Measurements from ENCODE around the gene SF3B6. TPM values are rescaled to one million over a fixed set of nuclear protein-coding genes. Genes with fewer than 3 reads are reported as not detected.

SF3B6 gene
- total and polyA plus RNA-seq, 2 experiments from 2014 or later, result 140 to 565 TPM

DNA sequence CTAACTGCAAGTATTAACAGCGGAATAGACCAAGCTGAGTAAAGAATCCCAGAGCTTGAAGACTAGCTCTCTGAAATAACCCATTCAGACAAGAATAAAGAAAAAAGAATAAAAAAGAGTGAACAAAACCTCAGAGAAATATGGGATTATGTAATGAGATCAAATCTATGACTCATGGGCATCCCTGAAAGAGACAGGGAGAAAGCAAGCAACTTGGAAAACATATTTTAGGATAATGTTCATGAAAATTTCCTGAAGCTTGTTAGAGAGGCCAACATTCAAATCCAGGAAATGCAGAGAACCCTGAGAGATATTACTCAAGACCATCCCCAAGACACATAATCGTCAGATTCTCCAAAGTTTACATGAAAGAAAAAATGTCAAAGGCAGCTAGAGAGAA lies 29.7 kb upstream of the SF3B6 start:
- Histone ChIP-seq H3K9me2 (ENCODE audit: insufficient read depth) (no peaks in the 10 kb centered on the region), H2AFZ (no peak overlapping the region), H4K20me1 (replicated peaks; ENCODE audit: insufficient read depth) (no peaks in the 10 kb centered on the region), H3K79me2 (replicated peaks; ENCODE audit: insufficient read depth) (no peaks in the 10 kb centered on the region), H3K27me3 (ENCODE audit: insufficient read depth) (no peaks in the 10 kb centered on the region), H3K36me3 (ENCODE audit: insufficient read depth) (no peaks in the 10 kb centered on the region), H3F3A (replicated peaks; ENCODE audit: low read depth) (no peaks in the 10 kb centered on the region), H3K27ac (ENCODE audit: low read depth) (no peak overlapping the region), H3K4me1 (ENCODE audit: insufficient read depth) (no peaks in the 10 kb centered on the region), H3K4me3 (no peak overlapping the region), H3K4me2 (no peak overlapping the region)
- peaks cover 2% of the 10 kb centered on the region for H3K27me3 Mint-ChIP-seq (ENCODE audit: insufficient read depth, low read depth, poor library complexity)
- no peak for TF ChIP-seq JUNB (IDR thresholded peaks at IDR 0.05; ENCODE audit: unreplicated experiment)
- no peak for TF ChIP-seq NANOG (IDR thresholded peaks at IDR 0.05; ENCODE audit: borderline replicate concordance)
- TF ChIP-seq EZH2 (IDR thresholded peaks at IDR 0.05; ENCODE audit: low read depth, unreplicated experiment), result no peak
- TF ChIP-seq CREB1 (CRISPR knock-in tag; IDR thresholded peaks at IDR 0.05; ENCODE audit: low read depth), result no peak
- TF ChIP-seq, protein P1, sequence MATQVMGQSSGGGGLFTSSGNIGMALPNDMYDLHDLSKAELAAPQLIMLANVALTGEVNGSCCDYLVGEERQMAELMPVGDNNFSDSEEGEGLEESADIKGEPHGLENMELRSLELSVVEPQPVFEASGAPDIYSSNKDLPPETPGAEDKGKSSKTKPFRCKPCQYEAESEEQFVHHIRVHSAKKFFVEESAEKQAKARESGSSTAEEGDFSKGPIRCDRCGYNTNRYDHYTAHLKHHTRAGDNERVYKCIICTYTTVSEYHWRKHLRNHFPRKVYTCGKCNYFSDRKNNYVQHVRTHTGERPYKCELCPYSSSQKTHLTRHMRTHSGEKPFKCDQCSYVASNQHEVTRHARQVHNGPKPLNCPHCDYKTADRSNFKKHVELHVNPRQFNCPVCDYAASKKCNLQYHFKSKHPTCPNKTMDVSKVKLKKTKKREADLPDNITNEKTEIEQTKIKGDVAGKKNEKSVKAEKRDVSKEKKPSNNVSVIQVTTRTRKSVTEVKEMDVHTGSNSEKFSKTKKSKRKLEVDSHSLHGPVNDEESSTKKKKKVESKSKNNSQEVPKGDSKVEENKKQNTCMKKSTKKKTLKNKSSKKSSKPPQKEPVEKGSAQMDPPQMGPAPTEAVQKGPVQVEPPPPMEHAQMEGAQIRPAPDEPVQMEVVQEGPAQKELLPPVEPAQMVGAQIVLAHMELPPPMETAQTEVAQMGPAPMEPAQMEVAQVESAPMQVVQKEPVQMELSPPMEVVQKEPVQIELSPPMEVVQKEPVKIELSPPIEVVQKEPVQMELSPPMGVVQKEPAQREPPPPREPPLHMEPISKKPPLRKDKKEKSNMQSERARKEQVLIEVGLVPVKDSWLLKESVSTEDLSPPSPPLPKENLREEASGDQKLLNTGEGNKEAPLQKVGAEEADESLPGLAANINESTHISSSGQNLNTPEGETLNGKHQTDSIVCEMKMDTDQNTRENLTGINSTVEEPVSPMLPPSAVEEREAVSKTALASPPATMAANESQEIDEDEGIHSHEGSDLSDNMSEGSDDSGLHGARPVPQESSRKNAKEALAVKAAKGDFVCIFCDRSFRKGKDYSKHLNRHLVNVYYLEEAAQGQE (IDR thresholded peaks at IDR 0.05; ENCODE audit: unreplicated experiment), result no peak
- TF ChIP-seq, protein P2, sequence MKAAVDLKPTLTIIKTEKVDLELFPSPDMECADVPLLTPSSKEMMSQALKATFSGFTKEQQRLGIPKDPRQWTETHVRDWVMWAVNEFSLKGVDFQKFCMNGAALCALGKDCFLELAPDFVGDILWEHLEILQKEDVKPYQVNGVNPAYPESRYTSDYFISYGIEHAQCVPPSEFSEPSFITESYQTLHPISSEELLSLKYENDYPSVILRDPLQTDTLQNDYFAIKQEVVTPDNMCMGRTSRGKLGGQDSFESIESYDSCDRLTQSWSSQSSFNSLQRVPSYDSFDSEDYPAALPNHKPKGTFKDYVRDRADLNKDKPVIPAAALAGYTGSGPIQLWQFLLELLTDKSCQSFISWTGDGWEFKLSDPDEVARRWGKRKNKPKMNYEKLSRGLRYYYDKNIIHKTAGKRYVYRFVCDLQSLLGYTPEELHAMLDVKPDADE (IDR thresholded peaks at IDR 0.05), result no peak
- no peak for TF ChIP-seq STAT1 (IDR thresholded peaks at IDR 0.05; ENCODE audit: unreplicated experiment)
- no peak for TF ChIP-seq POLR2AphosphoS5 (IDR thresholded peaks at IDR 0.05; ENCODE audit: low read depth)
- TF ChIP-seq ZNF114 (CRISPR knock-in tag; IDR thresholded peaks at IDR 0.05), result no peak
- TF ChIP-seq, protein P3, sequence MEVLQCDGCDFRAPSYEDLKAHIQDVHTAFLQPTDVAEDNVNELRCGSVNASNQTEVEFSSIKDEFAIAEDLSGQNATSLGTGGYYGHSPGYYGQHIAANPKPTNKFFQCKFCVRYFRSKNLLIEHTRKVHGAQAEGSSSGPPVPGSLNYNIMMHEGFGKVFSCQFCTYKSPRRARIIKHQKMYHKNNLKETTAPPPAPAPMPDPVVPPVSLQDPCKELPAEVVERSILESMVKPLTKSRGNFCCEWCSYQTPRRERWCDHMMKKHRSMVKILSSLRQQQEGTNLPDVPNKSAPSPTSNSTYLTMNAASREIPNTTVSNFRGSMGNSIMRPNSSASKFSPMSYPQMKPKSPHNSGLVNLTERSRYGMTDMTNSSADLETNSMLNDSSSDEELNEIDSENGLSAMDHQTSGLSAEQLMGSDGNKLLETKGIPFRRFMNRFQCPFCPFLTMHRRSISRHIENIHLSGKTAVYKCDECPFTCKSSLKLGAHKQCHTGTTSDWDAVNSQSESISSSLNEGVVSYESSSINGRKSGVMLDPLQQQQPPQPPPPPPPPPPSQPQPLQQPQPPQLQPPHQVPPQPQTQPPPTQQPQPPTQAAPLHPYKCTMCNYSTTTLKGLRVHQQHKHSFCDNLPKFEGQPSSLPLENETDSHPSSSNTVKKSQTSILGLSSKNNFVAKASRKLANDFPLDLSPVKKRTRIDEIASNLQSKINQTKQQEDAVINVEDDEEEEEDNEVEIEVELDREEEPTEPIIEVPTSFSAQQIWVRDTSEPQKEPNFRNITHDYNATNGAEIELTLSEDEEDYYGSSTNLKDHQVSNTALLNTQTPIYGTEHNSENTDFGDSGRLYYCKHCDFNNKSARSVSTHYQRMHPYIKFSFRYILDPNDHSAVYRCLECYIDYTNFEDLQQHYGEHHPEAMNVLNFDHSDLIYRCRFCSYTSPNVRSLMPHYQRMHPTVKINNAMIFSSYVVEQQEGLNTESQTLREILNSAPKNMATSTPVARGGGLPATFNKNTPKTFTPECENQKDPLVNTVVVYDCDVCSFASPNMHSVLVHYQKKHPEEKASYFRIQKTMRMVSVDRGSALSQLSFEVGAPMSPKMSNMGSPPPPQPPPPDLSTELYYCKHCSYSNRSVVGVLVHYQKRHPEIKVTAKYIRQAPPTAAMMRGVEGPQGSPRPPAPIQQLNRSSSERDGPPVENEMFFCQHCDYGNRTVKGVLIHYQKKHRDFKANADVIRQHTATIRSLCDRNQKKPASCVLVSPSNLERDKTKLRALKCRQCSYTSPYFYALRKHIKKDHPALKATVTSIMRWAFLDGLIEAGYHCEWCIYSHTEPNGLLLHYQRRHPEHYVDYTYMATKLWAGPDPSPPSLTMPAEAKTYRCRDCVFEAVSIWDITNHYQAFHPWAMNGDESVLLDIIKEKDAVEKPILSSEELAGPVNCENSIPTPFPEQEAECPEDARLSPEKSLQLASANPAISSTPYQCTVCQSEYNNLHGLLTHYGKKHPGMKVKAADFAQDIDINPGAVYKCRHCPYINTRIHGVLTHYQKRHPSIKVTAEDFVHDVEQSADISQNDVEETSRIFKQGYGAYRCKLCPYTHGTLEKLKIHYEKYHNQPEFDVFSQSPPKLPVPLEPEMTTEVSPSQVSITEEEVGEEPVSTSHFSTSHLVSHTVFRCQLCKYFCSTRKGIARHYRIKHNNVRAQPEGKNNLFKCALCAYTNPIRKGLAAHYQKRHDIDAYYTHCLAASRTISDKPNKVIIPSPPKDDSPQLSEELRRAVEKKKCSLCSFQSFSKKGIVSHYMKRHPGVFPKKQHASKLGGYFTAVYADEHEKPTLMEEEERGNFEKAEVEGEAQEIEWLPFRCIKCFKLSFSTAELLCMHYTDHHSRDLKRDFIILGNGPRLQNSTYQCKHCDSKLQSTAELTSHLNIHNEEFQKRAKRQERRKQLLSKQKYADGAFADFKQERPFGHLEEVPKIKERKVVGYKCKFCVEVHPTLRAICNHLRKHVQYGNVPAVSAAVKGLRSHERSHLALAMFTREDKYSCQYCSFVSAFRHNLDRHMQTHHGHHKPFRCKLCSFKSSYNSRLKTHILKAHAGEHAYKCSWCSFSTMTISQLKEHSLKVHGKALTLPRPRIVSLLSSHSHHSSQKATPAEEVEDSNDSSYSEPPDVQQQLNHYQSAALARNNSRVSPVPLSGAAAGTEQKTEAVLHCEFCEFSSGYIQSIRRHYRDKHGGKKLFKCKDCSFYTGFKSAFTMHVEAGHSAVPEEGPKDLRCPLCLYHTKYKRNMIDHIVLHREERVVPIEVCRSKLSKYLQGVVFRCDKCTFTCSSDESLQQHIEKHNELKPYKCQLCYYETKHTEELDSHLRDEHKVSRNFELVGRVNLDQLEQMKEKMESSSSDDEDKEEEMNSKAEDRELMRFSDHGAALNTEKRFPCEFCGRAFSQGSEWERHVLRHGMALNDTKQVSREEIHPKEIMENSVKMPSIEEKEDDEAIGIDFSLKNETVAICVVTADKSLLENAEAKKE (CRISPR knock-in tag; IDR thresholded peaks at IDR 0.05), result no peak
- no peak for TF ChIP-seq ZNF331 (CRISPR knock-in tag; IDR thresholded peaks at IDR 0.05; ENCODE audit: low read depth)
- TF ChIP-seq EZH2phosphoT487 (IDR thresholded peaks at IDR 0.05; ENCODE audit: unreplicated experiment), result no peak
- TF ChIP-seq, protein P4, sequence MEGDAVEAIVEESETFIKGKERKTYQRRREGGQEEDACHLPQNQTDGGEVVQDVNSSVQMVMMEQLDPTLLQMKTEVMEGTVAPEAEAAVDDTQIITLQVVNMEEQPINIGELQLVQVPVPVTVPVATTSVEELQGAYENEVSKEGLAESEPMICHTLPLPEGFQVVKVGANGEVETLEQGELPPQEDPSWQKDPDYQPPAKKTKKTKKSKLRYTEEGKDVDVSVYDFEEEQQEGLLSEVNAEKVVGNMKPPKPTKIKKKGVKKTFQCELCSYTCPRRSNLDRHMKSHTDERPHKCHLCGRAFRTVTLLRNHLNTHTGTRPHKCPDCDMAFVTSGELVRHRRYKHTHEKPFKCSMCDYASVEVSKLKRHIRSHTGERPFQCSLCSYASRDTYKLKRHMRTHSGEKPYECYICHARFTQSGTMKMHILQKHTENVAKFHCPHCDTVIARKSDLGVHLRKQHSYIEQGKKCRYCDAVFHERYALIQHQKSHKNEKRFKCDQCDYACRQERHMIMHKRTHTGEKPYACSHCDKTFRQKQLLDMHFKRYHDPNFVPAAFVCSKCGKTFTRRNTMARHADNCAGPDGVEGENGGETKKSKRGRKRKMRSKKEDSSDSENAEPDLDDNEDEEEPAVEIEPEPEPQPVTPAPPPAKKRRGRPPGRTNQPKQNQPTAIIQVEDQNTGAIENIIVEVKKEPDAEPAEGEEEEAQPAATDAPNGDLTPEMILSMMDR (conservative IDR thresholded peaks at IDR 0.05; ENCODE audit: low read depth in 2 of 2), result no peak
- H3K36me3 Mint-ChIP-seq (ENCODE audit: low read depth), result no peaks in the 10 kb centered on the region
- no peaks in the 10 kb centered on the region; the same call in 1 of the 3 replicates for H3K9me3 Mint-ChIP-seq
- H3K27ac Mint-ChIP-seq, result no peak overlapping the region
- H3K4me3 Mint-ChIP-seq, result no peak overlapping the region
- H3K4me1 Mint-ChIP-seq, result no peaks in the 10 kb centered on the region; the same call in 2 of the 3 replicates
- no peak for ATAC-seq
- no peak for DNase-seq (ENCODE audit: low spot score)
